HCT116 (cell line): ENCODE results near the gene SSMEM1. TPM values are rescaled to one million over a fixed set of nuclear protein-coding genes. Genes with fewer than 3 reads are reported as not detected.
"Not testable (repeated sequence)": the region's sequence is repeated elsewhere in the genome, so short reads cannot be mapped to it uniquely, and the experiment has no call there.

Experiments
- ATAC-seq: fragments of 200-7000 bp; cut with Tn5 transposase; 2 replicates; pipeline ENCODE4 v1.9.1; 2020; ENCODE audit warnings: mild to moderate bottlenecking, moderate library complexity
- BruUV-seq: library from RNA; stranded (reverse); fragments of 400-500 nt; replicated peaks from 2 replicates; lab custom pipeline; 2021; lab: Mats Ljungman, UMichigan
- CTCF ChIA-PET: fragments of 300-600 bp; sonication (Branson Sonifier 250); formaldehyde crosslinking; loops from one replicate; lab custom pipeline; 2021; ENCODE audit warnings: antibody characterized with exemption; lab: Charles Lee
- POLR2A ChIA-PET: fragments of 300-600, 350-600 bp; sonication (Branson Sonifier 250); formaldehyde crosslinking; loops from one replicate; lab custom pipeline; 2021; ENCODE audit warnings: antibody characterized with exemption; lab: Charles Lee
- RAD21 ChIA-PET, 2 experiments: fragments of 300-600 bp; sonication (Branson Sonifier 250); formaldehyde crosslinking; loops; one replicate each; lab custom pipeline; 2023; ENCODE audit warnings: low total read pairs in 2 of 2; ENCODE audit not compliant: uncharacterized antibody in 2 of 2, unreplicated experiment in 2 of 2, low non-redundant PET in 1 of 2; lab: Charles Lee
- DNase-seq: peaks from one replicate; pipeline ENCODE4 v3.0.0-alpha.2; 2010; ENCODE audit warnings: low read depth, low spot score
- H2AFZ ChIP-seq: fragments of 200-600 bp; shearing (Covaris generic), sonication (generic); 2 replicates; pipeline ENCODE4 v1.6.1; 2017; ENCODE audit warnings: low read depth, mixed run types, mixed read lengths, antibody characterized with exemption, low read length; ENCODE audit not compliant: poor library complexity, severe bottlenecking
- H3K27ac ChIP-seq: 2 replicates; pipeline ENCODE4 v1.5.1; 2012; ENCODE audit warnings: low read depth, low read length
- H3K27me3 ChIP-seq: fragments of 200-600 bp; sonication (generic); 2 replicates; pipeline ENCODE4 v1.6.1; 2016; ENCODE audit warnings: mixed run types, low read length, mixed read lengths; ENCODE audit not compliant: insufficient read depth
- H3K36me3 ChIP-seq, 2 experiments: fragments of 200-500 bp in 1 of 2; fragments of 200-600 bp in 1 of 2; sonication (Bioruptor generic) in 1 of 2; sonication (generic) in 1 of 2; 2 replicates each; pipeline versions ENCODE4 v1.5.1 to v1.6.1; 2014 to 2016; ENCODE audit warnings: low read length in 2 of 2, inconsistent platforms in 1 of 2, mixed read lengths in 1 of 2, mixed run types in 1 of 2; ENCODE audit not compliant: insufficient read depth in 2 of 2, control insufficient read depth in 1 of 2
- H3K4me1 ChIP-seq, 2 experiments: fragments of 200-600 bp in 1 of 2; sonication (generic) in 1 of 2; 2 replicates each; pipeline versions ENCODE4 v1.5.1 to v1.6.1; 2012 to 2017; ENCODE audit warnings: low read length in 2 of 2, inconsistent platforms in 1 of 2, mild to moderate bottlenecking in 1 of 2, mixed read lengths in 1 of 2, mixed run types in 1 of 2, moderate library complexity in 1 of 2; ENCODE audit not compliant: insufficient read depth in 2 of 2, control insufficient read depth in 1 of 2
- H3K4me2 ChIP-seq: fragments of 200-600 bp; sonication (generic); 2 replicates; pipeline ENCODE4 v1.6.1; 2017; ENCODE audit warnings: mixed run types, low read length, mixed read lengths
- H3K4me3 ChIP-seq, 2 experiments: fragments of 200-600 bp in 1 of 2; sonication (generic) in 1 of 2; replicated peaks in 1 of 2; 2 replicates each; pipeline ENCODE4 v1.5.1; 2011 to 2016; ENCODE audit warnings: low read length in 2 of 2, control low read depth in 1 of 2, low read depth in 1 of 2, mild to moderate bottlenecking in 1 of 2, mixed read lengths in 1 of 2, mixed run types in 1 of 2
- H3K79me2 ChIP-seq: fragments of 200-600 bp; sonication (generic); 2 replicates; pipeline ENCODE4 v1.6.1; 2017; ENCODE audit warnings: mild to moderate bottlenecking, mixed run types, low read length, moderate library complexity, mixed read lengths; ENCODE audit not compliant: insufficient read depth
- H3K9ac ChIP-seq: fragments of 200-600 bp; sonication (generic); 2 replicates; pipeline ENCODE4 v1.6.1; 2016; ENCODE audit warnings: low read length, mixed read lengths
- H3K9me2 ChIP-seq: fragments of 200-600 bp; sonication (generic), shearing (Covaris generic); 2 replicates; pipeline ENCODE4 v1.6.1; 2017; ENCODE audit warnings: mixed run types, mild to moderate bottlenecking, moderate library complexity; ENCODE audit not compliant: insufficient read depth
- H3K9me3 ChIP-seq, 2 experiments: fragments of 200-500 bp in 1 of 2; fragments of 200-600 bp in 1 of 2; sonication (Bioruptor generic) in 1 of 2; sonication (generic) in 1 of 2; 2 replicates each; pipeline ENCODE4 v1.6.1; 2014 to 2017; ENCODE audit warnings: low read length in 2 of 2, mixed read lengths in 2 of 2, inconsistent platforms in 1 of 2, low read depth in 1 of 2, mild to moderate bottlenecking in 1 of 2, mixed run types in 1 of 2, moderate library complexity in 1 of 2; ENCODE audit not compliant: control insufficient read depth in 1 of 2, insufficient read depth in 1 of 2
- H4K20me1 ChIP-seq: fragments of 200-600 bp; sonication (generic), shearing (Covaris generic); 2 replicates; pipeline ENCODE4 v1.6.1; 2017; ENCODE audit warnings: mixed run types, mild to moderate bottlenecking, moderate library complexity; ENCODE audit not compliant: insufficient read depth
- CEBPB ChIP-seq: IDR thresholded peaks from 2 replicates; pipeline ENCODE4 v1.6.1; 2012; ENCODE audit warnings: low read depth
- CTCF ChIP-seq, 3 experiments: fragments of 200-600 bp in 1 of 3; sonication (generic) in 1 of 3; IDR thresholded peaks in 2 of 3; conservative IDR thresholded peaks in 1 of 3; 2 replicates each; pipeline ENCODE4 v1.5.1; 2012 to 2017; ENCODE audit warnings: low read depth in 2 of 3, low read length in 2 of 3, antibody characterized with exemption in 1 of 3, borderline replicate concordance in 1 of 3, control low read depth in 1 of 3, mild to moderate bottlenecking in 1 of 3, mixed read lengths in 1 of 3, mixed run types in 1 of 3, moderate library complexity in 1 of 3; ENCODE audit not compliant: insufficient read depth in 1 of 3
- ELF1 ChIP-seq: IDR thresholded peaks from 2 replicates; pipeline ENCODE4 v1.6.1; 2012; ENCODE audit warnings: low read depth, borderline replicate concordance
- EZH2 ChIP-seq: fragments of 200-600 bp; sonication (generic); IDR thresholded peaks from 2 replicates; pipeline ENCODE4 v1.6.1; 2017; ENCODE audit warnings: antibody characterized with exemption, mixed run types
- FOSL1 ChIP-seq: IDR thresholded peaks from 2 replicates; pipeline ENCODE4 v1.6.1; 2012; ENCODE audit warnings: low read depth
- JUND ChIP-seq: IDR thresholded peaks from 2 replicates; pipeline ENCODE4 v1.6.1; 2012
- MAX ChIP-seq: IDR thresholded peaks from 2 replicates; pipeline ENCODE4 v1.6.1; 2012
- POLR2AphosphoS5 ChIP-seq: IDR thresholded peaks from 2 replicates; pipeline ENCODE4 v1.6.1; 2011; ENCODE audit warnings: mild to moderate bottlenecking, low read depth, low read length, moderate library complexity
- RAD21 ChIP-seq: IDR thresholded peaks from 2 replicates; pipeline ENCODE4 v1.6.1; 2012; ENCODE audit warnings: low read depth, mild to moderate bottlenecking
- SIN3A ChIP-seq: IDR thresholded peaks from 2 replicates; pipeline ENCODE4 v1.6.1; 2012; ENCODE audit warnings: low read depth
- ZBTB33 ChIP-seq: IDR thresholded peaks from 2 replicates; pipeline ENCODE4 v1.6.1; 2011; ENCODE audit warnings: mild to moderate bottlenecking, low read length, moderate library complexity; ENCODE audit not compliant: insufficient replicate concordance; ENCODE audit errors: extremely low read depth
- intact Hi-C: fragments of 100-400 bp; cut with micrococcal nuclease; formaldehyde crosslinking; loops from 2 replicates; pipeline ENCODE4 v1.10.0; 2022
- total RNA-seq: library from RNA; stranded (reverse); gene quantifications from one replicate; pipeline ENCODE4 v1.2.1, GENCODE V29; 2021; ENCODE audit not compliant: unreplicated experiment

The SSMEM1 gene
- total RNA-seq, 1 experiment from 2014 or later, result not detected

- BruUV-seq, H3K4me3 ChIP-seq, DNase-seq, POLR2A ChIA-PET, H3K9me2 ChIP-seq, H3K27ac ChIP-seq, H3K9me3 ChIP-seq, intact Hi-C loops, H3K36me3 ChIP-seq, H3K27me3 ChIP-seq, ATAC-seq, H3K4me1 ChIP-seq, H4K20me1 ChIP-seq, RAD21 ChIA-PET, H3K4me2 ChIP-seq, CTCF ChIA-PET, H2AFZ ChIP-seq, H3K9ac ChIP-seq, H3K79me2 ChIP-seq: not testable (repeated sequence)
Measured at GRCh38 chr7:130229981-130230380, 22.3 kb downstream of the SSMEM1 start.

- no peak for DNase-seq
- TF ChIP-seq CEBPB, result no peak
- no peak for TF ChIP-seq POLR2AphosphoS5
- no peak for TF ChIP-seq SIN3A
- TF ChIP-seq, all 23 proteins: peak for 0
- no peak for ATAC-seq
- ChIA-PET POLR2A (no interaction called here), CTCF (no interaction called here), RAD21 (no interaction called here)
- Histone ChIP-seq H3K4me2 (no peak overlapping the region), H3K9me3 (no peaks in the 10 kb centered on the region), H2AFZ (no peak overlapping the region), H3K9ac (no peak overlapping the region), H3K36me3 (no peaks in the 10 kb centered on the region), H3K4me1 (no peaks in the 10 kb centered on the region), H3K79me2 (no peaks in the 10 kb centered on the region), H3K27ac (no peak overlapping the region), H4K20me1 (no peaks in the 10 kb centered on the region), H3K4me3 (no peak overlapping the region), H3K9me2 (no peaks in the 10 kb centered on the region), H3K27me3 (no peaks in the 10 kb centered on the region)
- BruUV-seq, result no TSS peak
- intact Hi-C loops, result no loop called here
Measured at GRCh38 chr7:130231792-130232191, 24.1 kb downstream of the SSMEM1 start.

- Histone ChIP-seq H3K79me2 (no peaks in the 10 kb centered on the region), H3K27me3 (no peaks in the 10 kb centered on the region), H3K9ac (no peak overlapping the region), H3K4me3 (no peak overlapping the region), H3K9me3 (no peaks in the 10 kb centered on the region), H3K36me3 (no peaks in the 10 kb centered on the region), H3K27ac (no peak overlapping the region), H2AFZ (no peak overlapping the region), H3K4me1 (no peaks in the 10 kb centered on the region), H3K9me2 (no peaks in the 10 kb centered on the region), H3K4me2 (no peak overlapping the region), H4K20me1 (no peaks in the 10 kb centered on the region)
- no TSS peak for BruUV-seq
- DNase-seq (no peak), ATAC-seq (no peak)
- ChIA-PET POLR2A (no interaction called here), RAD21 (no interaction called here), CTCF (no interaction called here)
- intact Hi-C loops, result no loop called here
- TF ChIP-seq JUND, result no peak
- TF ChIP-seq ZBTB33, result no peak
- no peak for TF ChIP-seq MAX
- TF ChIP-seq CEBPB, result no peak
- TF ChIP-seq RAD21, result no peak
- TF ChIP-seq FOSL1, result no peak
- TF ChIP-seq ELF1, result no peak
- TF ChIP-seq CTCF (IDR thresholded peaks at IDR 0.05 in 2 of 3, conservative IDR thresholded peaks at IDR 0.05 in 1 of 3; ENCODE audit: borderline replicate concordance in 1 of 3, insufficient read depth in 1 of 3, low read depth in 2 of 3, low read length in 2 of 3), result no peak
- no peak for TF ChIP-seq EZH2
Measured at GRCh38 chr7:130232209-130232608, 24.5 kb downstream of the SSMEM1 start.
